ENCODE results near the gene LIPE.

GRCh38 chr19:42442833-42443232 lies 15.6 kb upstream of the LIPE start, which contains the start of gene CXCL17:
- TF ChIP-seq CTCF (IDR thresholded peaks at IDR 0.05; ENCODE audit: borderline replicate concordance, extremely low read depth, low read length, poor library complexity, severe bottlenecking) (no peak), EZH2 (IDR thresholded peaks at IDR 0.05; ENCODE audit: borderline replicate concordance, low read depth, low read length, severe bottlenecking) (no peak)

All from DND-41 (cell line).